IPS DF 19.7 (cell line): ENCODE data around the gene TTC8.

Source experiments
- DNase-seq: peaks from one replicate; pipeline ENCODE4 v3.0.0-alpha.2; 2013; ENCODE audit warnings: low read depth, low spot score

TTC8 gene

GRCh38 chr14:88866305-88866704, 41.9 kb downstream of the TTC8 start:
- no peak for DNase-seq

GRCh38 chr14:88868558-88869159, 44.2 kb downstream of the TTC8 start:
- no peak for DNase-seq

- DNase-seq, result no peak
These were observed 46.3 kb downstream of the TTC8 start for GRCh38 chr14:88870777-88871176.

- DNase-seq, result no peak
These were observed 47.0 kb downstream of the TTC8 start for GRCh38 chr14:88871429-88871828.

GRCh38 chr14:88872976-88873375, 48.5 kb downstream of the TTC8 start:
- no peak for DNase-seq

GRCh38 chr14:88877192-88877591, 52.7 kb downstream of the TTC8 start:
- no peak for DNase-seq

GRCh38 chr14:88879022-88879421, 54.6 kb downstream of the TTC8 start:
- DNase-seq, result no peak

GRCh38 chr14:88882236-88882635, 57.8 kb downstream of the TTC8 start:
- DNase-seq, result no peak

- no peak for DNase-seq
These were observed 70.7 kb downstream of the TTC8 start for GRCh38 chr14:88895116-88895515.

- DNase-seq, result no peak
These were observed 76.7 kb downstream of the TTC8 start for GRCh38 chr14:88901189-88901588.

GRCh38 chr14:88901991-88902390, 77.5 kb downstream of the TTC8 start:
- no peak for DNase-seq

- DNase-seq, result no peak
These were observed 78.4 kb downstream of the TTC8 start for GRCh38 chr14:88902850-88903249.

- DNase-seq, result no peak
These were observed 79.8 kb downstream of the TTC8 start for GRCh38 chr14:88904206-88904647.

GRCh38 chr14:88904864-88905263, 80.4 kb downstream of the TTC8 start:
- DNase-seq, result no peak

GRCh38 chr14:88908216-88908615, 83.8 kb downstream of the TTC8 start:
- no peak for DNase-seq

- DNase-seq, result no peak
These were observed 85.9 kb downstream of the TTC8 start for GRCh38 chr14:88910386-88910785.

GRCh38 chr14:88911809-88912208, 87.4 kb downstream of the TTC8 start:
- no peak for DNase-seq

GRCh38 chr14:88914956-88915355, 90.5 kb downstream of the TTC8 start:
- DNase-seq, result no peak

GRCh38 chr14:88919502-88919901, 95.1 kb downstream of the TTC8 start:
- no peak for DNase-seq
